Measurements from ENCODE around the gene TMEM143. TPM values are rescaled to one million over a fixed set of nuclear protein-coding genes. Genes with fewer than 3 reads are reported as not detected.

TMEM143 gene
- total and polyA plus RNA-seq, 2 donors (not counting 3 experiments of a cell fraction or from before 2014, with no cell fraction given) = 5.4 to 7.3 TPM

DNA sequence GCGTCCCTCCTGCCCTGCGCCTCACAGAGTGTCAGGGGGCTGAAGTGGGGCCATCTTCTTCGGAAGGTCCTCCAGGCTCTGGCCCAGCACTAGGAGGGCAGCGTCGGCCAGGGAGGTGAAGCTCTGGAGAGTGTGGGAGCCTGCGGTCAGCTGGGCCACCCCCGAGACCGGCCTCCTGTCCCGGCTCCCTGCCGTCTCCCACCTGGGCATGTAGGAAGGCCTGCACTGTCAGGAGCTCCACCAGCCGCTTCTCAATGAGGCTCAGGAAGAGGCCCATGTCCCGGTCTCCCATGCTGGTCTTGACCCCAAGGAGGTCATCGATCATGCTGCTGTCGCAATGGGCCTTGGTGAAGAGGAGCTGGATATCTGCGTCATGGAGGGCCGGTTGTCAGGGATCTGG, 65.8 kb downstream of the TMEM143 start:
- Histone ChIP-seq H3K27ac (ENCODE audit: insufficient read depth, low read depth, low read length) (no peak overlapping the region), H3K4me3 (replicated peaks in 1 of 3; ENCODE audit: insufficient read depth in 1 of 3, low read depth in 1 of 3, low read length in 3 of 3) (no peak overlapping the region), H3K9me3 (replicated peaks; ENCODE audit: control insufficient read depth, insufficient read depth, low read length) (no peaks in the 10 kb centered on the region), H3K36me3 (ENCODE audit: control insufficient read depth in 2 of 2, extremely low read depth in 1 of 2, insufficient read depth in 2 of 2, low read length in 2 of 2) (no peaks in the 10 kb centered on the region), H3K9me1 (replicated peaks; ENCODE audit: control insufficient read depth, extremely low read depth, insufficient read depth, low read length) (no peaks in the 10 kb centered on the region), H3K4me1 (ENCODE audit: control insufficient read depth, extremely low read depth, insufficient read depth, low read length) (no peaks in the 10 kb centered on the region), H3K79me2 (ENCODE audit: control insufficient read depth, insufficient read depth, low read length) (no peaks in the 10 kb centered on the region), H3K4me2 (ENCODE audit: insufficient read depth, low read length) (no peak overlapping the region), H3K9ac (replicated peaks; ENCODE audit: extremely low read depth, insufficient read depth, low read length) (no peak overlapping the region), H4K20me1 (replicated peaks; ENCODE audit: control insufficient read depth, extremely low read depth, insufficient read depth, low read length) (no peaks in the 10 kb centered on the region), H2AFZ (ENCODE audit: low read depth, low read length) (no peak overlapping the region), H3K27me3 (ENCODE audit: control insufficient read depth in 2 of 2, insufficient read depth in 2 of 2, low read length in 2 of 2) (peaks cover 0 to 2% of the 10 kb centered on the region in 2 experiments)
- intact Hi-C loops (cut with micrococcal nuclease) (no loop called here), dilution Hi-C loops (cut with MboI; ENCODE audit: extremely low pct_ligation_motif_present, low sequenced_read_pairs) (no loop called here)
- DNase-seq (ENCODE audit: low read depth, low spot score) (no peak), FAIRE-seq (no peak)
- no TSS peak for BruUV-seq (replicated peaks)
- CTCF ChIA-PET = interaction anchor here (2.2 kb wide), 1 partner anchor 16 kb away, joined by 7 read pairs; no protein-coding TSS in a partner anchor
- POLR2A ChIA-PET = no interaction called here
- TF ChIP-seq, protein P1, sequence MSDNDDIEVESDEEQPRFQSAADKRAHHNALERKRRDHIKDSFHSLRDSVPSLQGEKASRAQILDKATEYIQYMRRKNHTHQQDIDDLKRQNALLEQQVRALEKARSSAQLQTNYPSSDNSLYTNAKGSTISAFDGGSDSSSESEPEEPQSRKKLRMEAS (IDR thresholded peaks at IDR 0.05; ENCODE audit: insufficient read depth, insufficient read length) = no peak
- TF ChIP-seq POLR2AphosphoS5 (IDR thresholded peaks at IDR 0.05; ENCODE audit: insufficient read depth, low read depth, low read length) (no peak), EZH2 (IDR thresholded peaks at IDR 0.05; ENCODE audit: borderline replicate concordance, low read depth, low read length, severe bottlenecking) (no peak), POLR2A (IDR thresholded peaks at IDR 0.05; ENCODE audit: low read depth, low read length) (no peak), GATA2 (IDR thresholded peaks at IDR 0.05; ENCODE audit: insufficient read depth, insufficient read length, low read depth, low read length) (no peak), FOS (IDR thresholded peaks at IDR 0.05; ENCODE audit: borderline replicate concordance, insufficient read depth, low read length) (no peak), JUN (IDR thresholded peaks at IDR 0.05; ENCODE audit: borderline replicate concordance, insufficient read depth, insufficient read length, low read depth) (no peak), MYC (IDR thresholded peaks at IDR 0.05; ENCODE audit: low read depth, low read length) (no peak)
- TF ChIP-seq, protein P2, sequence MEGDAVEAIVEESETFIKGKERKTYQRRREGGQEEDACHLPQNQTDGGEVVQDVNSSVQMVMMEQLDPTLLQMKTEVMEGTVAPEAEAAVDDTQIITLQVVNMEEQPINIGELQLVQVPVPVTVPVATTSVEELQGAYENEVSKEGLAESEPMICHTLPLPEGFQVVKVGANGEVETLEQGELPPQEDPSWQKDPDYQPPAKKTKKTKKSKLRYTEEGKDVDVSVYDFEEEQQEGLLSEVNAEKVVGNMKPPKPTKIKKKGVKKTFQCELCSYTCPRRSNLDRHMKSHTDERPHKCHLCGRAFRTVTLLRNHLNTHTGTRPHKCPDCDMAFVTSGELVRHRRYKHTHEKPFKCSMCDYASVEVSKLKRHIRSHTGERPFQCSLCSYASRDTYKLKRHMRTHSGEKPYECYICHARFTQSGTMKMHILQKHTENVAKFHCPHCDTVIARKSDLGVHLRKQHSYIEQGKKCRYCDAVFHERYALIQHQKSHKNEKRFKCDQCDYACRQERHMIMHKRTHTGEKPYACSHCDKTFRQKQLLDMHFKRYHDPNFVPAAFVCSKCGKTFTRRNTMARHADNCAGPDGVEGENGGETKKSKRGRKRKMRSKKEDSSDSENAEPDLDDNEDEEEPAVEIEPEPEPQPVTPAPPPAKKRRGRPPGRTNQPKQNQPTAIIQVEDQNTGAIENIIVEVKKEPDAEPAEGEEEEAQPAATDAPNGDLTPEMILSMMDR (IDR thresholded peaks at IDR 0.05; ENCODE audit: extremely low read depth in 1 of 2, insufficient read depth in 1 of 2, low read depth in 1 of 2, low read length in 2 of 2) = no peak
